ENCODE data around the gene DLGAP1. TPM values are rescaled to one million over a fixed set of nuclear protein-coding genes. Genes with fewer than 3 reads are reported as not detected.

The DLGAP1 gene
- total and polyA plus RNA-seq, 4 donors = 0.06 to 1.2 (median 0.17) TPM; not detected in 1

DNA sequence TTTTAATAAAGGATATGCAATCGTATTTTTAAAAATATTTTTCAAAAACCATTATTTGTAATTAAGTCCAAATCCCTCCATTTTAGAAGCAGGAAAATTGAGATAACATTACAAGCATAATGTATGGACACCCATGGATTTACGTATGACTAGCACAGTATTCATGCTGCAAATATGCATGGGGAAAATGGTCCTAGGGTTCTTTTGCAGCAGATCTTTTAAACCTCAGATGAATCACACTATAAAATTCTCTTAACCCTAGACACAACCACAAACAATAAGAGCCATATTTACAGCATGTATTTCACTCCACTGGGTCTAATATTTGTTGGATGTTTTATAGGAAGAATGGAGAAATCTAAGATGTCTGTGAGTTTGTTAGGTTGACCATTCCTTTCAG is 551.8 kb downstream of the DLGAP1 start:
- Histone ChIP-seq H3K4me3 (ENCODE audit: low read depth in 1 of 3, low read length in 3 of 3) (no peak overlapping the region), H3K27me3 (ENCODE audit: control insufficient read depth in 4 of 4, insufficient read depth in 4 of 4, low read length in 3 of 4) (peaks cover 0 to 3% (median 0%) of the 10 kb centered on the region in 4 donors), H3K27ac (ENCODE audit: low read depth in 1 of 2, low read length in 2 of 2) (no peak overlapping the region), H3K9me3 (ENCODE audit: control insufficient read depth in 4 of 4, low read length in 3 of 4) (no peaks in the 10 kb centered on the region), H3K9ac (ENCODE audit: low read depth in 1 of 2, low read length in 2 of 2) (no peak overlapping the region), H3K36me3 (ENCODE audit: control insufficient read depth in 4 of 4, insufficient read depth in 3 of 4, low read depth in 1 of 4, low read length in 3 of 4) (no peaks in the 10 kb centered on the region), H3K4me1 (ENCODE audit: control insufficient read depth in 4 of 4, insufficient read depth in 4 of 4, low read length in 3 of 4) (no peaks in the 10 kb centered on the region)
- WGBS = 77% methylated on average over 2 of the region's 2 CpGs
- DNase-seq (ENCODE audit: low spot score) = no peak
- no peak for TF ChIP-seq ZBTB33 (IDR thresholded peaks at IDR 0.05)
- no peak for TF ChIP-seq HNF4A (conservative IDR thresholded peaks at IDR 0.05)
- no peak for TF ChIP-seq SP1 (IDR thresholded peaks at IDR 0.05)
- no peak for TF ChIP-seq TAF1 (conservative IDR thresholded peaks at IDR 0.05)
- no peak for TF ChIP-seq FOXA1 (IDR thresholded peaks at IDR 0.05)
- no peak for TF ChIP-seq HNF4G (IDR thresholded peaks at IDR 0.05)
- no peak for TF ChIP-seq FOXA2 (IDR thresholded peaks at IDR 0.05)
- TF ChIP-seq RAD21 (IDR thresholded peaks at IDR 0.05) = no peak
- no peak for TF ChIP-seq EGR1 (IDR thresholded peaks at IDR 0.05; ENCODE audit: low read depth in 2 of 2)
- no peak for TF ChIP-seq GABPA (IDR thresholded peaks at IDR 0.05 in 1 of 2, conservative IDR thresholded peaks at IDR 0.05 in 1 of 2)
- TF ChIP-seq, protein P1, sequence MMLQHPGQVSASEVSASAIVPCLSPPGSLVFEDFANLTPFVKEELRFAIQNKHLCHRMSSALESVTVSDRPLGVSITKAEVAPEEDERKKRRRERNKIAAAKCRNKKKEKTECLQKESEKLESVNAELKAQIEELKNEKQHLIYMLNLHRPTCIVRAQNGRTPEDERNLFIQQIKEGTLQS (IDR thresholded peaks at IDR 0.05) = no peak
- no peak for TF ChIP-seq CTCF (IDR thresholded peaks at IDR 0.05; ENCODE audit: low read depth, low read length, missing input control)
- TF ChIP-seq RXRA (IDR thresholded peaks at IDR 0.05) = no peak
- TF ChIP-seq JUND (IDR thresholded peaks at IDR 0.05) = no peak
- TF ChIP-seq MAX (IDR thresholded peaks at IDR 0.05) = no peak
- no peak for TF ChIP-seq YY1 (IDR thresholded peaks at IDR 0.05)
- TF ChIP-seq REST (IDR thresholded peaks at IDR 0.05) = no peak
- TF ChIP-seq NR2F2 (IDR thresholded peaks at IDR 0.05) = no peak

Data from liver (tissue), 9 donors.